WTC11 (cell line): ENCODE measurements around the gene STON1. TPM values are rescaled to one million over a fixed set of nuclear protein-coding genes. Genes with fewer than 3 reads are reported as not detected.

Experiments
- ATAC-seq: fragments of 200-7000 bp; cut with Tn5 transposase; 2 replicates; pipeline ENCODE4 v1.10.0; 2021; ENCODE audit warnings: mild to moderate bottlenecking, moderate library complexity
- CTCF ChIA-PET: fragments of 300-600 bp; sonication (Branson Sonifier 250); formaldehyde crosslinking; loops from one replicate; lab custom pipeline; 2021; ENCODE audit warnings: antibody characterized with exemption; lab: Charles Lee
- POLR2A ChIA-PET: fragments of 350-600 bp; sonication (Branson Sonifier 250); formaldehyde crosslinking; loops from one replicate; lab custom pipeline; 2021; ENCODE audit warnings: antibody characterized with exemption; lab: Charles Lee
- DNase-seq: peaks from one replicate; pipeline ENCODE4 v3.0.0; 2021; ENCODE audit warnings: low spot score
- H3K27ac Mint-ChIP-seq: 2 replicates; pipeline ENCODE4 v1.8.0; 2021; ENCODE audit warnings: mixed read lengths
- H3K27me3 Mint-ChIP-seq: 2 replicates; pipeline ENCODE4 v1.8.0; 2021; ENCODE audit warnings: low read depth, mild to moderate bottlenecking, moderate library complexity, mixed read lengths
- H3K36me3 Mint-ChIP-seq: 2 replicates; pipeline ENCODE4 v1.8.0; 2021; ENCODE audit warnings: mixed read lengths
- H3K4me1 Mint-ChIP-seq: 2 replicates; pipeline ENCODE4 v1.8.0; 2022; ENCODE audit warnings: mixed read lengths
- H3K4me3 Mint-ChIP-seq: 2 replicates; pipeline ENCODE4 v1.8.0; 2021; ENCODE audit warnings: mild to moderate bottlenecking, moderate library complexity, mixed read lengths
- H3K9me3 Mint-ChIP-seq: 2 replicates; pipeline ENCODE4 v1.8.0; 2021; ENCODE audit warnings: mixed read lengths
- CBFB ChIP-seq: sonication (generic); formaldehyde crosslinking; IDR thresholded peaks from 2 replicates; pipeline ENCODE4 v1.8.1; 2022; ENCODE audit warnings: mild to moderate bottlenecking, low read depth, missing genetic modification reagents
- CREM ChIP-seq: sonication (generic); formaldehyde crosslinking; IDR thresholded peaks from 2 replicates; pipeline ENCODE4 v1.8.1; 2022; ENCODE audit warnings: mild to moderate bottlenecking, missing genetic modification reagents, moderate library complexity
- ETV6 ChIP-seq: sonication (generic); formaldehyde crosslinking; IDR thresholded peaks from 2 replicates; pipeline ENCODE4 v1.8.1; 2022; ENCODE audit warnings: mild to moderate bottlenecking, missing genetic modification reagents
- FOXK1 ChIP-seq: sonication (generic); formaldehyde crosslinking; IDR thresholded peaks from 2 replicates; pipeline ENCODE4 v1.8.0; 2022; ENCODE audit warnings: mild to moderate bottlenecking, moderate library complexity, missing genetic modification reagents
- GRHL2 ChIP-seq: fragments of 250-450 bp; sonication (Bioruptor Pico); IDR thresholded peaks from 2 replicates; pipeline ENCODE4 v1.8.0; 2022; ENCODE audit warnings: mild to moderate bottlenecking, moderate library complexity; ENCODE audit not compliant: insufficient replicate concordance, severe bottlenecking
- HMGA2 ChIP-seq: fragments of 250-450 bp; sonication (Bioruptor Pico); IDR thresholded peaks from 2 replicates; pipeline ENCODE4 v1.4.0; 2021; ENCODE audit warnings: mild to moderate bottlenecking, moderate library complexity
- IRF2 ChIP-seq: sonication (generic); formaldehyde crosslinking; IDR thresholded peaks from 2 replicates; pipeline ENCODE4 v1.8.0; 2022; ENCODE audit warnings: low read depth, missing genetic modification reagents, borderline replicate concordance
- NFYB ChIP-seq: sonication (generic); formaldehyde crosslinking; conservative IDR thresholded peaks from 2 replicates; pipeline ENCODE4 v1.8.0; 2022; ENCODE audit warnings: low read depth, missing genetic modification reagents
- ZNF219 ChIP-seq: sonication (generic); formaldehyde crosslinking; IDR thresholded peaks from 2 replicates; pipeline ENCODE4 v1.8.0; 2023; ENCODE audit warnings: missing genetic modification reagents, mild to moderate bottlenecking, borderline replicate concordance
- ZNF416 ChIP-seq: fragments of 250-450 bp; sonication (Bioruptor Pico); IDR thresholded peaks from 2 replicates; pipeline ENCODE4 v1.9.0; 2021; ENCODE audit warnings: mild to moderate bottlenecking, inconsistent platforms
- total RNA-seq: library from RNA; stranded (reverse); gene quantifications from 3 replicates; pipeline ENCODE4 v1.2.3, GENCODE V29; 2021
- TF ChIP-seq, protein P1 (sequence below): sonication (generic); formaldehyde crosslinking; IDR thresholded peaks from 2 replicates; pipeline ENCODE4 v1.8.1; 2022; ENCODE audit warnings: mild to moderate bottlenecking, missing genetic modification reagents, moderate library complexity, borderline replicate concordance
- TF ChIP-seq, protein P2 (sequence below): sonication (generic); formaldehyde crosslinking; IDR thresholded peaks from 2 replicates; pipeline ENCODE4 v1.8.1; 2023; ENCODE audit warnings: mild to moderate bottlenecking, missing genetic modification reagents
- TF ChIP-seq, protein P3 (sequence below): sonication (generic); formaldehyde crosslinking; IDR thresholded peaks from 2 replicates; pipeline ENCODE4 v1.8.0; 2022; ENCODE audit warnings: mild to moderate bottlenecking, missing genetic modification reagents
- TF ChIP-seq, protein P4 (sequence below): fragments of 250-450 bp; sonication (Bioruptor Pico); IDR thresholded peaks from 2 replicates; pipeline ENCODE4 v1.8.0; 2021; ENCODE audit warnings: mild to moderate bottlenecking
- TF ChIP-seq, protein P5 (sequence below): sonication (generic); formaldehyde crosslinking; IDR thresholded peaks from 2 replicates; pipeline ENCODE4 v1.8.0; 2022; ENCODE audit warnings: mild to moderate bottlenecking, missing genetic modification reagents
- TF ChIP-seq, protein P6 (sequence below): sonication (generic); formaldehyde crosslinking; IDR thresholded peaks from 2 replicates; pipeline ENCODE4 v1.8.1; 2023; ENCODE audit warnings: mild to moderate bottlenecking, missing genetic modification reagents
- TF ChIP-seq, protein P7 (sequence below): sonication (generic); formaldehyde crosslinking; IDR thresholded peaks from 2 replicates; pipeline ENCODE4 v1.8.1; 2023; ENCODE audit warnings: mild to moderate bottlenecking, moderate library complexity, missing genetic modification reagents
- TF ChIP-seq, protein P8 (sequence below): sonication (generic); formaldehyde crosslinking; IDR thresholded peaks from 2 replicates; pipeline ENCODE4 v1.8.1; 2022; ENCODE audit warnings: low read depth, missing genetic modification reagents, borderline replicate concordance

Gene STON1
- total RNA-seq, 1 experiment from 2014 or later, result 11.0 TPM

DNA sequence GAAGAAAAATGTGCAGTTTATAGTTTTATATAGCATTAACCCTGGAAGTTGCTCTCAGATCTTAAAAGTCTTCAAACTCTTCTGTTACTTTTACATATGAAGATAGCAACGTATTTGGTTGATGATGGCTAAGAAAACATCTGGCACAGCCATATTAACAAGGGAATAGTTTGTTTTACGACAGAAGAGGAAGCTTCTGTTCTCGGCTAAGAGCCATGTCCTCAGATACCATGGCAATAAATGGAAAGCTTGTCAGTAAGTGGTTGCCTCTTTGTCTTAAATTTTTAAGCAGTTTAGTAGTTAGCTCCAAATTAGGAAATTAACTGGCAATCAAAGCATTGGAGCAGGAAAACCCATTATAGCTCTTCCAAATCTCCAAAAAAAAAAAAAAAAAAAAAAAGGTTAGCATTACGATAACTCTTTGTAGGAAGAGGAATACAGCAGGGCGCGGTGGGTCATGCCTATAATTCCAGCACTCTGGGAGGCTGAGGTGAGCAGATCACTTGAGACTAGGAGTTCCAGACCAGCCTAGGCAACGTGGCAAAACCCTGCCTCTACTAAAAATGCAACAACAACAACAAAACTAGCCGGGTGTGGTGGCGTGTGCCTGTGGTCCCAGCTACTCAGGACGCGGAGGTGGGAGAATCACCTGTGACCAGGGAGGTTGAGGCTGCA is 4.5 kb upstream of the STON1 start:
- H3K36me3 Mint-ChIP-seq, result peaks cover 14% of the 10 kb centered on the region
- peaks cover 19% of the 10 kb centered on the region for H3K4me1 Mint-ChIP-seq
- no peak for TF ChIP-seq IRF2
- no peak for TF ChIP-seq GRHL2
- TF ChIP-seq NFYB (CRISPR knock-in tag), result no peak
- TF ChIP-seq, protein P1, sequence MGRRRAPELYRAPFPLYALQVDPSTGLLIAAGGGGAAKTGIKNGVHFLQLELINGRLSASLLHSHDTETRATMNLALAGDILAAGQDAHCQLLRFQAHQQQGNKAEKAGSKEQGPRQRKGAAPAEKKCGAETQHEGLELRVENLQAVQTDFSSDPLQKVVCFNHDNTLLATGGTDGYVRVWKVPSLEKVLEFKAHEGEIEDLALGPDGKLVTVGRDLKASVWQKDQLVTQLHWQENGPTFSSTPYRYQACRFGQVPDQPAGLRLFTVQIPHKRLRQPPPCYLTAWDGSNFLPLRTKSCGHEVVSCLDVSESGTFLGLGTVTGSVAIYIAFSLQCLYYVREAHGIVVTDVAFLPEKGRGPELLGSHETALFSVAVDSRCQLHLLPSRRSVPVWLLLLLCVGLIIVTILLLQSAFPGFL (CRISPR knock-in tag), result no peak
- TF ChIP-seq, all 79 proteins: peak for 0
- Mint-ChIP-seq H3K27ac (no peak overlapping the region), H3K9me3 (no peaks in the 10 kb centered on the region), H3K4me3 (no peak overlapping the region), H3K27me3 (no peaks in the 10 kb centered on the region)
- ChIA-PET POLR2A (interaction anchor here (0.6 to 0.7 kb wide), 3 partner anchors 17 to 115 kb away, joined by 3 to 8 read pairs (median 4); no protein-coding TSS in a partner anchor), CTCF (interaction anchor here (1.1 kb wide), 1 partner anchor 11 kb away, joined by 3 read pairs; no protein-coding TSS in a partner anchor)
- ATAC-seq (no peak), DNase-seq (no peak)

DNA sequence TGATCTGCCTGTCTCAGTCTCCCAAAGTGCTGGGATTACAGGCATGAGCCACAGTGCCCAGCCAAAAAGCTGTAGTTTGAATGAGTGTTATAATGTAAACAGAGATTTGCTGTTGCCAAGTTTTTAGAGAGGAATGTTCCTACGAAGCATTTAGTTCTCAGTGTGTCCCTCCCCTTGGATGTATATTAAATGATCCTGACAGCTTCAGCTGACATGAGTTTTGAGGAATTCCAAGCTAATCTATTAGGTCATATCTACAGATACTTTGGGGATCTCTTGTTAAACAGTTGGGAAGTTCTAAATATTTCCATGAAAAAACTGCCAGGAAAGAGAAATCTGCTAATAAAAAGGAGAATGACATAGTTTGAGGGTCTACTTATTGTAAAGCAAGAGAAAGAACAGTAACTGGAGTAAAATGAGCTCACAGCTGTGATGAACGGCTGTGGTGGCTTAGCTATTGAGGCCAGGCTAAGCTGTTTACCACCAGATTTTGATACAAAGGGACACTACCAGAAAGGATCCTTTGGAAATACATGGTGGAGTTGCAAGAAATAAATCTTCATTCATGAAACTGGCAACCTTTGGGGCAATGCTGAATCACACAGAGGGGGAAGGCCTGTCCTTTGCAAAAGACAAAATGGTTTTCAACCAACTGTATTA is 2.6 kb upstream of the STON1 start:
- ATAC-seq (no peak), DNase-seq (no peak)
- no peak overlapping the region for H3K4me3 Mint-ChIP-seq
- POLR2A ChIA-PET, result no interaction called here
- no peak overlapping the region for H3K27ac Mint-ChIP-seq
- no peaks in the 10 kb centered on the region for H3K9me3 Mint-ChIP-seq
- CTCF ChIA-PET, result interaction anchor here (0.6 kb wide), 1 partner anchor 56 kb away, joined by 3 read pairs; no protein-coding TSS in a partner anchor
- TF ChIP-seq ZNF416 (CRISPR knock-in tag) (no peak), CREM (no peak), HMGA2 (CRISPR knock-in tag) (no peak), FOXK1 (CRISPR knock-in tag) (no peak)
- TF ChIP-seq, protein P2, sequence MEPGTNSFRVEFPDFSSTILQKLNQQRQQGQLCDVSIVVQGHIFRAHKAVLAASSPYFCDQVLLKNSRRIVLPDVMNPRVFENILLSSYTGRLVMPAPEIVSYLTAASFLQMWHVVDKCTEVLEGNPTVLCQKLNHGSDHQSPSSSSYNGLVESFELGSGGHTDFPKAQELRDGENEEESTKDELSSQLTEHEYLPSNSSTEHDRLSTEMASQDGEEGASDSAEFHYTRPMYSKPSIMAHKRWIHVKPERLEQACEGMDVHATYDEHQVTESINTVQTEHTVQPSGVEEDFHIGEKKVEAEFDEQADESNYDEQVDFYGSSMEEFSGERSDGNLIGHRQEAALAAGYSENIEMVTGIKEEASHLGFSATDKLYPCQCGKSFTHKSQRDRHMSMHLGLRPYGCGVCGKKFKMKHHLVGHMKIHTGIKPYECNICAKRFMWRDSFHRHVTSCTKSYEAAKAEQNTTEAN (CRISPR knock-in tag), result no peak
- TF ChIP-seq, protein P3, sequence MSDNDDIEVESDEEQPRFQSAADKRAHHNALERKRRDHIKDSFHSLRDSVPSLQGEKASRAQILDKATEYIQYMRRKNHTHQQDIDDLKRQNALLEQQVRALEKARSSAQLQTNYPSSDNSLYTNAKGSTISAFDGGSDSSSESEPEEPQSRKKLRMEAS (CRISPR knock-in tag), result no peak
- TF ChIP-seq, protein P4, sequence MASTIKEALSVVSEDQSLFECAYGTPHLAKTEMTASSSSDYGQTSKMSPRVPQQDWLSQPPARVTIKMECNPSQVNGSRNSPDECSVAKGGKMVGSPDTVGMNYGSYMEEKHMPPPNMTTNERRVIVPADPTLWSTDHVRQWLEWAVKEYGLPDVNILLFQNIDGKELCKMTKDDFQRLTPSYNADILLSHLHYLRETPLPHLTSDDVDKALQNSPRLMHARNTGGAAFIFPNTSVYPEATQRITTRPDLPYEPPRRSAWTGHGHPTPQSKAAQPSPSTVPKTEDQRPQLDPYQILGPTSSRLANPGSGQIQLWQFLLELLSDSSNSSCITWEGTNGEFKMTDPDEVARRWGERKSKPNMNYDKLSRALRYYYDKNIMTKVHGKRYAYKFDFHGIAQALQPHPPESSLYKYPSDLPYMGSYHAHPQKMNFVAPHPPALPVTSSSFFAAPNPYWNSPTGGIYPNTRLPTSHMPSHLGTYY (CRISPR knock-in tag), result no peak
- peaks cover 5% of the 10 kb centered on the region for H3K36me3 Mint-ChIP-seq
- peaks cover 33% of the 10 kb centered on the region for H3K4me1 Mint-ChIP-seq
- H3K27me3 Mint-ChIP-seq, result no peaks in the 10 kb centered on the region

DNA sequence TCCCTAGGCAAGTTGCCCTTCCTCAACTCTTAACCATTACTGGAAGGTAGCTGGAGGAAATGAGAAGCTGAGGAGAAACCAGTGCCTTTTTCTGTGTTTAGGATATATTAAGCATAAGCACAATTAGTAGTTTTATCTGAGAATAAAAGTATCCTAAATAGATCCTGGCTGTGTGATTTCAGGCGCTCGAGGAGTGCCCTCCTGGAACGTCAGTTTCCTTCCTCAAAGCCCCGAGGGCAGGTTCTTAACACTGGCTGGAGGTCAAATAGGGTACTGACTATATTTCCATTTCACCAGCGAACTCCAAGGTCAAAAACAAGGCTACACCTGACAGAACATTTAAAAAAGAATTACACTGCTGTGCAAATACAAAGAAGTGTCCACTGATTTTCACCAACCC is 1.5 kb upstream of the STON1 start:
- peak overlapping the region; percentile 84; the same call in 1 of the 2 replicates for H3K4me3 Mint-ChIP-seq
- H3K27ac Mint-ChIP-seq, result no peak overlapping the region
- ATAC-seq (no peak), DNase-seq (no peak)
- H3K4me1 Mint-ChIP-seq, result peaks cover 33% of the 10 kb centered on the region
- POLR2A ChIA-PET, result no interaction called here
- no peaks in the 10 kb centered on the region for H3K27me3 Mint-ChIP-seq
- no peaks in the 10 kb centered on the region for H3K9me3 Mint-ChIP-seq
- CTCF ChIA-PET, result interaction anchor here (0.6 to 1.0 kb wide), 2 partner anchors 15 to 60 kb away, joined by 3 read pairs; no protein-coding TSS in a partner anchor
- peaks cover 5% of the 10 kb centered on the region for H3K36me3 Mint-ChIP-seq
- TF ChIP-seq IRF2, result no peak
- TF ChIP-seq CBFB (CRISPR knock-in tag), result no peak
- TF ChIP-seq, protein P5, sequence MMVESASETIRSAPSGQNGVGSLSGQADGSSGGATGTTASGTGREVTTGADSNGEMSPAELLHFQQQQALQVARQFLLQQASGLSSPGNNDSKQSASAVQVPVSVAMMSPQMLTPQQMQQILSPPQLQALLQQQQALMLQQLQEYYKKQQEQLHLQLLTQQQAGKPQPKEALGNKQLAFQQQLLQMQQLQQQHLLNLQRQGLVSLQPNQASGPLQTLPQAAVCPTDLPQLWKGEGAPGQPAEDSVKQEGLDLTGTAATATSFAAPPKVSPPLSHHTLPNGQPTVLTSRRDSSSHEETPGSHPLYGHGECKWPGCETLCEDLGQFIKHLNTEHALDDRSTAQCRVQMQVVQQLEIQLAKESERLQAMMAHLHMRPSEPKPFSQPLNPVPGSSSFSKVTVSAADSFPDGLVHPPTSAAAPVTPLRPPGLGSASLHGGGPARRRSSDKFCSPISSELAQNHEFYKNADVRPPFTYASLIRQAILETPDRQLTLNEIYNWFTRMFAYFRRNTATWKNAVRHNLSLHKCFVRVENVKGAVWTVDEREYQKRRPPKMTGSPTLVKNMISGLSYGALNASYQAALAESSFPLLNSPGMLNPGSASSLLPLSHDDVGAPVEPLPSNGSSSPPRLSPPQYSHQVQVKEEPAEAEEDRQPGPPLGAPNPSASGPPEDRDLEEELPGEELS, result no peak
- TF ChIP-seq, protein P6, sequence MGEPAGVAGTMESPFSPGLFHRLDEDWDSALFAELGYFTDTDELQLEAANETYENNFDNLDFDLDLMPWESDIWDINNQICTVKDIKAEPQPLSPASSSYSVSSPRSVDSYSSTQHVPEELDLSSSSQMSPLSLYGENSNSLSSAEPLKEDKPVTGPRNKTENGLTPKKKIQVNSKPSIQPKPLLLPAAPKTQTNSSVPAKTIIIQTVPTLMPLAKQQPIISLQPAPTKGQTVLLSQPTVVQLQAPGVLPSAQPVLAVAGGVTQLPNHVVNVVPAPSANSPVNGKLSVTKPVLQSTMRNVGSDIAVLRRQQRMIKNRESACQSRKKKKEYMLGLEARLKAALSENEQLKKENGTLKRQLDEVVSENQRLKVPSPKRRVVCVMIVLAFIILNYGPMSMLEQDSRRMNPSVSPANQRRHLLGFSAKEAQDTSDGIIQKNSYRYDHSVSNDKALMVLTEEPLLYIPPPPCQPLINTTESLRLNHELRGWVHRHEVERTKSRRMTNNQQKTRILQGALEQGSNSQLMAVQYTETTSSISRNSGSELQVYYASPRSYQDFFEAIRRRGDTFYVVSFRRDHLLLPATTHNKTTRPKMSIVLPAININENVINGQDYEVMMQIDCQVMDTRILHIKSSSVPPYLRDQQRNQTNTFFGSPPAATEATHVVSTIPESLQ (CRISPR knock-in tag), result no peak
- TF ChIP-seq, protein P7, sequence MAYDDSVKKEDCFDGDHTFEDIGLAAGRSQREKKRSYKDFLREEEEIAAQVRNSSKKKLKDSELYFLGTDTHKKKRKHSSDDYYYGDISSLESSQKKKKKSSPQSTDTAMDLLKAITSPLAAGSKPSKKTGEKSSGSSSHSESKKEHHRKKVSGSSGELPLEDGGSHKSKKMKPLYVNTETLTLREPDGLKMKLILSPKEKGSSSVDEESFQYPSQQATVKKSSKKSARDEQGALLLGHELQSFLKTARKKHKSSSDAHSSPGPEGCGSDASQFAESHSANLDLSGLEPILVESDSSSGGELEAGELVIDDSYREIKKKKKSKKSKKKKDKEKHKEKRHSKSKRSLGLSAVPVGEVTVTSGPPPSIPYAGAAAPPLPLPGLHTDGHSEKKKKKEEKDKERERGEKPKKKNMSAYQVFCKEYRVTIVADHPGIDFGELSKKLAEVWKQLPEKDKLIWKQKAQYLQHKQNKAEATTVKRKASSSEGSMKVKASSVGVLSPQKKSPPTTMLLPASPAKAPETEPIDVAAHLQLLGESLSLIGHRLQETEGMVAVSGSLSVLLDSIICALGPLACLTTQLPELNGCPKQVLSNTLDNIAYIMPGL (CRISPR knock-in tag), result no peak
- no peak for TF ChIP-seq ZNF416 (CRISPR knock-in tag)
- TF ChIP-seq ZNF219, result no peak
- TF ChIP-seq, protein P8, sequence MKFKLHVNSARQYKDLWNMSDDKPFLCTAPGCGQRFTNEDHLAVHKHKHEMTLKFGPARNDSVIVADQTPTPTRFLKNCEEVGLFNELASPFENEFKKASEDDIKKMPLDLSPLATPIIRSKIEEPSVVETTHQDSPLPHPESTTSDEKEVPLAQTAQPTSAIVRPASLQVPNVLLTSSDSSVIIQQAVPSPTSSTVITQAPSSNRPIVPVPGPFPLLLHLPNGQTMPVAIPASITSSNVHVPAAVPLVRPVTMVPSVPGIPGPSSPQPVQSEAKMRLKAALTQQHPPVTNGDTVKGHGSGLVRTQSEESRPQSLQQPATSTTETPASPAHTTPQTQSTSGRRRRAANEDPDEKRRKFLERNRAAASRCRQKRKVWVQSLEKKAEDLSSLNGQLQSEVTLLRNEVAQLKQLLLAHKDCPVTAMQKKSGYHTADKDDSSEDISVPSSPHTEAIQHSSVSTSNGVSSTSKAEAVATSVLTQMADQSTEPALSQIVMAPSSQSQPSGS, result no peak
- TF ChIP-seq ETV6 (CRISPR knock-in tag), result no peak
